H1 (cell line): Measurements from ENCODE around the gene TBC1D19.

ENCODE experiments used
- ASH2L ChIP-seq: fragments of 200-600, 300-600 bp; sonication (generic); IDR thresholded peaks from one replicate; pipeline ENCODE4 v1.7.1; 2017; ENCODE audit warnings: low read length
- ATF2 ChIP-seq: IDR thresholded peaks from 2 replicates; pipeline ENCODE4 v1.6.1; 2012; ENCODE audit warnings: low read length, inconsistent platforms
- BACH1 ChIP-seq: IDR thresholded peaks from 2 replicates; pipeline ENCODE4 v1.6.1; 2012; ENCODE audit warnings: low read length, improper control_type of control experiment
- BRCA1 ChIP-seq: IDR thresholded peaks from 2 replicates; pipeline ENCODE4 v1.6.1; 2012; ENCODE audit warnings: low read depth, low read length, improper control_type of control experiment
- EP300 ChIP-seq, 2 experiments: IDR thresholded peaks; 1 replicate in 1 of 2; 2 replicates in 1 of 2; pipeline ENCODE4 v1.6.1; 2011 to 2012; ENCODE audit warnings: low read depth in 2 of 2, low read length in 2 of 2, mild to moderate bottlenecking in 2 of 2, borderline replicate concordance in 1 of 2, inconsistent platforms in 1 of 2, moderate library complexity in 1 of 2
- GABPA ChIP-seq: IDR thresholded peaks from 2 replicates; pipeline ENCODE4 v1.6.1; 2011; ENCODE audit warnings: mild to moderate bottlenecking, low read length, moderate library complexity, borderline replicate concordance; ENCODE audit not compliant: insufficient read depth
- PHF8 ChIP-seq: fragments of 200-600 bp; sonication (generic); conservative IDR thresholded peaks from 2 replicates; pipeline ENCODE4 v1.7.1; 2012; ENCODE audit warnings: low read depth, mild to moderate bottlenecking, inconsistent platforms, low read length, moderate library complexity
- POLR2A ChIP-seq, 2 experiments: IDR thresholded peaks; 1 replicate in 1 of 2; 2 replicates in 1 of 2; pipeline ENCODE4 v1.6.1; 2011; ENCODE audit warnings: low read depth in 2 of 2, low read length in 2 of 2, mild to moderate bottlenecking in 2 of 2; ENCODE audit errors: control extremely low read depth in 1 of 2
- POLR2AphosphoS5 ChIP-seq: IDR thresholded peaks from 2 replicates; pipeline ENCODE4 v1.6.1; 2011; ENCODE audit warnings: low read depth, low read length
- RAD21 ChIP-seq, 2 experiments: IDR thresholded peaks in 1 of 2; conservative IDR thresholded peaks in 1 of 2; 2 replicates each; pipeline ENCODE4 v1.6.1; 2011; ENCODE audit warnings: low read depth in 2 of 2, low read length in 2 of 2, improper control_type of control experiment in 1 of 2, inconsistent platforms in 1 of 2, mild to moderate bottlenecking in 1 of 2, moderate library complexity in 1 of 2
- RXRA ChIP-seq: IDR thresholded peaks from 2 replicates; pipeline ENCODE4 v1.6.1; 2011; ENCODE audit warnings: low read depth, mild to moderate bottlenecking, low read length, moderate library complexity; ENCODE audit not compliant: insufficient read depth
- SAP30 ChIP-seq: fragments of 300-600 bp; sonication (generic); IDR thresholded peaks from 2 replicates; pipeline ENCODE4 v1.7.1; 2012; ENCODE audit warnings: low read length, moderate library complexity, mild to moderate bottlenecking, inconsistent platforms; ENCODE audit not compliant: insufficient read depth, insufficient replicate concordance
- SIRT6 ChIP-seq: IDR thresholded peaks from one replicate; pipeline ENCODE4 v1.7.1; 2012; ENCODE audit warnings: low read length, inconsistent platforms
- TF ChIP-seq, protein P1 (sequence below), 3 experiments: IDR thresholded peaks; 1 replicate in 2 of 3; 2 replicates in 1 of 3; pipeline versions ENCODE4 v1.5.1 to v1.6.1; 2011; ENCODE audit warnings: low read length in 3 of 3, mild to moderate bottlenecking in 3 of 3, inconsistent platforms in 2 of 3, low read depth in 1 of 3, moderate library complexity in 1 of 3; ENCODE audit not compliant: insufficient read depth in 1 of 3; ENCODE audit errors: control extremely low read depth in 1 of 3

DNA sequence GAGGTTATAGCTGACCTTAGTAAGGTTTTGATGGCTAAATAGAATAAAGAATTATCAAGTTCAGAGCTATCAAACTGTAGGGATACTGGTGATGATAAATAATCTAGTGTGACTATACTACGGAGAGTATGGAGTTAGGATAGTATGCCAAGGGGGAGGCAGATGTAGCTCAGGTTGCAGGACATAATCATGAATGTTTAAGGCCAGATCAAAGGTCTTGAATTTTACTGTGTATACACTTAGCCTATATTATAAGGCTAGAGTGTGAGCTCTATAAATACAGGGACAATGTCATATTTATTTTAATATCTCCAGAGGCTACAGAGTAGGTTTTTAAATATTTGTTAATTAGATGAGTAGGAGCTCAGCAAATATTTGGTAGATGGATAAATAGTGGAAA is 145.7 kb downstream of the TBC1D19 start:
- TF ChIP-seq PHF8, result no peak
- no peak for TF ChIP-seq POLR2A (IDR thresholded peaks at IDR 0.05; ENCODE audit: control extremely low read depth in 1 of 2, low read depth in 2 of 2, low read length in 2 of 2)
- no peak for TF ChIP-seq SIRT6
- no peak for TF ChIP-seq POLR2AphosphoS5
- no peak for TF ChIP-seq ATF2
- TF ChIP-seq, protein P1, sequence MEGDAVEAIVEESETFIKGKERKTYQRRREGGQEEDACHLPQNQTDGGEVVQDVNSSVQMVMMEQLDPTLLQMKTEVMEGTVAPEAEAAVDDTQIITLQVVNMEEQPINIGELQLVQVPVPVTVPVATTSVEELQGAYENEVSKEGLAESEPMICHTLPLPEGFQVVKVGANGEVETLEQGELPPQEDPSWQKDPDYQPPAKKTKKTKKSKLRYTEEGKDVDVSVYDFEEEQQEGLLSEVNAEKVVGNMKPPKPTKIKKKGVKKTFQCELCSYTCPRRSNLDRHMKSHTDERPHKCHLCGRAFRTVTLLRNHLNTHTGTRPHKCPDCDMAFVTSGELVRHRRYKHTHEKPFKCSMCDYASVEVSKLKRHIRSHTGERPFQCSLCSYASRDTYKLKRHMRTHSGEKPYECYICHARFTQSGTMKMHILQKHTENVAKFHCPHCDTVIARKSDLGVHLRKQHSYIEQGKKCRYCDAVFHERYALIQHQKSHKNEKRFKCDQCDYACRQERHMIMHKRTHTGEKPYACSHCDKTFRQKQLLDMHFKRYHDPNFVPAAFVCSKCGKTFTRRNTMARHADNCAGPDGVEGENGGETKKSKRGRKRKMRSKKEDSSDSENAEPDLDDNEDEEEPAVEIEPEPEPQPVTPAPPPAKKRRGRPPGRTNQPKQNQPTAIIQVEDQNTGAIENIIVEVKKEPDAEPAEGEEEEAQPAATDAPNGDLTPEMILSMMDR (IDR thresholded peaks at IDR 0.05; ENCODE audit: control extremely low read depth in 1 of 3, insufficient read depth in 1 of 3, low read depth in 1 of 3, low read length in 3 of 3), result no peak
- TF ChIP-seq EP300 (IDR thresholded peaks at IDR 0.05; ENCODE audit: borderline replicate concordance in 1 of 2, low read depth in 2 of 2, low read length in 2 of 2), result no peak
- no peak for TF ChIP-seq BRCA1
- TF ChIP-seq ASH2L, result no peak
- TF ChIP-seq RAD21 (IDR thresholded peaks at IDR 0.05 in 1 of 2, conservative IDR thresholded peaks at IDR 0.05 in 1 of 2; ENCODE audit: low read depth in 2 of 2, low read length in 2 of 2), result no peak
- no peak for TF ChIP-seq SAP30
- TF ChIP-seq BACH1, result no peak
- TF ChIP-seq GABPA, result no peak
- TF ChIP-seq RXRA, result no peak
